ENCODE data around the gene RLBP1. TPM values are rescaled to one million over a fixed set of nuclear protein-coding genes. Genes with fewer than 3 reads are reported as not detected.

The RLBP1 gene
- polyA plus RNA-seq, 3 donors = not detected

- no peak for DNase-seq (ENCODE audit: extremely low read depth in 1 of 11, low read depth in 9 of 11, low spot score in 4 of 11)
These were observed 9.7 kb downstream of the RLBP1 start for GRCh38 chr15:89211678-89212170.

- DNase-seq (ENCODE audit: extremely low read depth in 1 of 11, low read depth in 9 of 11, low spot score in 4 of 11) = no peak
These were observed 12.3 kb downstream of the RLBP1 start for GRCh38 chr15:89209057-89209456.

GRCh38 chr15:89208256-89208655 lies 13.1 kb downstream of the RLBP1 start:
- no peak for DNase-seq (ENCODE audit: extremely low read depth in 1 of 11, low read depth in 9 of 11, low spot score in 4 of 11)

GRCh38 chr15:89206908-89207331 lies 14.5 kb downstream of the RLBP1 start:
- peak in 10 of 11 donors; percentile 22 to 65 (median 52) for DNase-seq (ENCODE audit: extremely low read depth in 1 of 11, low read depth in 9 of 11, low spot score in 4 of 11)

GRCh38 chr15:89205991-89206585 lies 15.3 kb downstream of the RLBP1 start:
- no peak for DNase-seq (ENCODE audit: extremely low read depth in 1 of 11, low read depth in 9 of 11, low spot score in 4 of 11)

GRCh38 chr15:89203705-89204273 lies 17.6 kb downstream of the RLBP1 start:
- DNase-seq (ENCODE audit: extremely low read depth in 1 of 11, low read depth in 9 of 11, low spot score in 4 of 11) = no peak

- DNase-seq (ENCODE audit: extremely low read depth in 1 of 11, low read depth in 9 of 11, low spot score in 4 of 11) = no peak
These were observed 19.8 kb downstream of the RLBP1 start for GRCh38 chr15:89201465-89202005.

- no peak for DNase-seq (ENCODE audit: extremely low read depth in 1 of 11, low read depth in 9 of 11, low spot score in 4 of 11)
These were observed 21.2 kb downstream of the RLBP1 start for GRCh38 chr15:89200182-89200581.

- DNase-seq (ENCODE audit: extremely low read depth in 1 of 11, low read depth in 9 of 11, low spot score in 4 of 11) = no peak
These were observed 21.6 kb downstream of the RLBP1 start for GRCh38 chr15:89199746-89200145.

GRCh38 chr15:89198934-89199333 lies 22.4 kb downstream of the RLBP1 start:
- DNase-seq (ENCODE audit: extremely low read depth in 1 of 11, low read depth in 9 of 11, low spot score in 4 of 11) = no peak

GRCh38 chr15:89198196-89198595 lies 23.2 kb downstream of the RLBP1 start:
- DNase-seq (ENCODE audit: extremely low read depth in 1 of 11, low read depth in 9 of 11, low spot score in 4 of 11) = no peak

- DNase-seq (ENCODE audit: extremely low read depth in 1 of 11, low read depth in 9 of 11, low spot score in 4 of 11) = peak in 3 of 11 donors; percentile 7 to 13 (median 8)
These were observed 23.8 kb downstream of the RLBP1 start for GRCh38 chr15:89197503-89197971.

GRCh38 chr15:89196994-89197393 lies 24.4 kb downstream of the RLBP1 start:
- DNase-seq (ENCODE audit: extremely low read depth in 1 of 11, low read depth in 9 of 11, low spot score in 4 of 11) = no peak

- DNase-seq (ENCODE audit: extremely low read depth in 1 of 11, low read depth in 9 of 11, low spot score in 4 of 11) = no peak
These were observed 25.1 kb downstream of the RLBP1 start for GRCh38 chr15:89196241-89196640.

- no peak for DNase-seq (ENCODE audit: extremely low read depth in 1 of 11, low read depth in 9 of 11, low spot score in 4 of 11)
These were observed 25.5 kb downstream of the RLBP1 start for GRCh38 chr15:89195836-89196235.

GRCh38 chr15:89194608-89195007 lies 26.8 kb downstream of the RLBP1 start:
- no peak for DNase-seq (ENCODE audit: extremely low read depth in 1 of 11, low read depth in 9 of 11, low spot score in 4 of 11)

- no peak for DNase-seq (ENCODE audit: extremely low read depth in 1 of 11, low read depth in 9 of 11, low spot score in 4 of 11)
These were observed 28.6 kb downstream of the RLBP1 start for GRCh38 chr15:89192766-89193165.

GRCh38 chr15:89192136-89192535 lies 29.2 kb downstream of the RLBP1 start:
- no peak for DNase-seq (ENCODE audit: extremely low read depth in 1 of 11, low read depth in 9 of 11, low spot score in 4 of 11)

- DNase-seq (ENCODE audit: extremely low read depth in 1 of 11, low read depth in 9 of 11, low spot score in 4 of 11) = no peak
These were observed 33.3 kb downstream of the RLBP1 start for GRCh38 chr15:89187986-89188514.

GRCh38 chr15:89187301-89187985 lies 33.9 kb downstream of the RLBP1 start:
- DNase-seq (ENCODE audit: extremely low read depth in 1 of 11, low read depth in 9 of 11, low spot score in 4 of 11) = no peak
